ENCODE results near the gene RIMKLA. TPM values are rescaled to one million over a fixed set of nuclear protein-coding genes. Genes with fewer than 3 reads are reported as not detected.

RIMKLA gene
- total and polyA plus RNA-seq, 2 of the 13 experiments (the other 11 are each of a cell fraction or from before 2014, with no cell fraction given) = 2.5 to 3.8 TPM

DNA sequence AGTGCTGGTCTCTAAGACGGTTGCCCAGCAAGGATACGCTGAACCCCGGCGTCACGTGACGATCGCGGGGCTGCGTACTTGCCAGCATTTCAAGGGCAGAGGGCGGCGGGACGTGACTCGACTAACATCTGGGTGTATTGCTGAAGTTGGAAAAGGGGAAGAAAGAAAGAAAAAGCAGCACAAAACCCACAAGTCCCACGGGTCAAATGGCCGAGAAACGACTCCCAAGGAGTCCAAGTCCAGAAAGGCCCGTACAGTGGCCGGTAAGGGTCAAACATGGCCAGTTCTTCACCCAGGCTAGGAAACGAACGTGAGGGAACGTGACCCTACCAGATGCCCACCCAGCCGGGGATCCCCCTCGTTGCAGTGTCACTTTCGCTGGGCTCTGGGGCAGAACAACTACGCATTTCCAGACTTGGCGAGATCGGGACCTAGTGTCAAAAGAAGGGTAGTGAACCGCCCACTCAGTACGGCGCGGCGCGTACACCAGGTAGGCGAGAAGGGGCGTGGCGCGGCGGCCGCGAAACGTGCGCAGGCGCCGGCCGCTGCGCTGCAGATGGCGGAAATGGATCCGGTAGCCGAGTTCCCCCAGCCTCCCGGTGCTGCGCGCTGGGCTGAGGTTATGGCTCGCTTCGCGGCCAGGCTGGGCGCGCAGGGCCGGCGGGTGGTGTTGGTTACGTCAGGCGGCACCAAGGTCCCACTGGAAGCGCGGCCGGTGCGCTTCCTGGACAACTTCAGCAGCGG is 75.6 kb downstream of the RIMKLA start, which contains the start of the genes PPCS and ZMYND12 (continued):
- TF ChIP-seq, protein P1, sequence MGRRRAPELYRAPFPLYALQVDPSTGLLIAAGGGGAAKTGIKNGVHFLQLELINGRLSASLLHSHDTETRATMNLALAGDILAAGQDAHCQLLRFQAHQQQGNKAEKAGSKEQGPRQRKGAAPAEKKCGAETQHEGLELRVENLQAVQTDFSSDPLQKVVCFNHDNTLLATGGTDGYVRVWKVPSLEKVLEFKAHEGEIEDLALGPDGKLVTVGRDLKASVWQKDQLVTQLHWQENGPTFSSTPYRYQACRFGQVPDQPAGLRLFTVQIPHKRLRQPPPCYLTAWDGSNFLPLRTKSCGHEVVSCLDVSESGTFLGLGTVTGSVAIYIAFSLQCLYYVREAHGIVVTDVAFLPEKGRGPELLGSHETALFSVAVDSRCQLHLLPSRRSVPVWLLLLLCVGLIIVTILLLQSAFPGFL (CRISPR knock-in tag; IDR thresholded peaks at IDR 0.05) = no peak
- TF ChIP-seq ZNF746 (CRISPR knock-in tag; IDR thresholded peaks at IDR 0.05) (no peak), MYC (CRISPR knock-in tag; IDR thresholded peaks at IDR 0.05; ENCODE audit: borderline replicate concordance) (peak; percentile 84), SMYD3 (CRISPR knock-in tag; IDR thresholded peaks at IDR 0.05) (no peak), FOSL2 (CRISPR knock-in tag; IDR thresholded peaks at IDR 0.05) (peak; percentile 2; the same call in 1 of the 2 replicates), CENPX (CRISPR knock-in tag; IDR thresholded peaks at IDR 0.05) (no peak), NCOR1 (IDR thresholded peaks at IDR 0.05; ENCODE audit: borderline replicate concordance, low read length) (0 out of 2 replicates have a peak, but pooled peaks have one; percentile 27), ZNF121 (CRISPR knock-in tag; IDR thresholded peaks at IDR 0.05) (no peak), ZNF34 (CRISPR knock-in tag; IDR thresholded peaks at IDR 0.05; ENCODE audit: borderline replicate concordance) (no peak), RNF2 (conservative IDR thresholded peaks at IDR 0.05; ENCODE audit: low read depth) (no peak; the same call in 1 of the 2 replicates), HIVEP1 (CRISPR knock-in tag; IDR thresholded peaks at IDR 0.05) (peak; percentile 69; the same call in 1 of the 2 replicates), ZNF160 (CRISPR knock-in tag; IDR thresholded peaks at IDR 0.05) (peak; percentile 26; the same call in 1 of the 2 replicates), ATF3 (CRISPR knock-in tag; IDR thresholded peaks at IDR 0.05) (0 out of 2 replicates have a peak, but pooled peaks have one; percentile 38), ZNF414 (CRISPR knock-in tag; IDR thresholded peaks at IDR 0.05) (no peak), KDM4B (CRISPR knock-in tag; IDR thresholded peaks at IDR 0.05) (no peak), LBX2 (CRISPR knock-in tag; IDR thresholded peaks at IDR 0.05; ENCODE audit: borderline replicate concordance) (no peak; the same call in 1 of the 2 replicates), ZBTB7B (CRISPR knock-in tag; IDR thresholded peaks at IDR 0.05) (peak; percentile 57; the same call in 1 of the 2 replicates), GLI4 (CRISPR knock-in tag; IDR thresholded peaks at IDR 0.05; ENCODE audit: borderline replicate concordance) (no peak), PCBP1 (IDR thresholded peaks at IDR 0.05; ENCODE audit: borderline replicate concordance, low read depth, low read length) (0 out of 2 replicates have a peak, but pooled peaks have one; percentile 57)
- TF ChIP-seq, protein P2, sequence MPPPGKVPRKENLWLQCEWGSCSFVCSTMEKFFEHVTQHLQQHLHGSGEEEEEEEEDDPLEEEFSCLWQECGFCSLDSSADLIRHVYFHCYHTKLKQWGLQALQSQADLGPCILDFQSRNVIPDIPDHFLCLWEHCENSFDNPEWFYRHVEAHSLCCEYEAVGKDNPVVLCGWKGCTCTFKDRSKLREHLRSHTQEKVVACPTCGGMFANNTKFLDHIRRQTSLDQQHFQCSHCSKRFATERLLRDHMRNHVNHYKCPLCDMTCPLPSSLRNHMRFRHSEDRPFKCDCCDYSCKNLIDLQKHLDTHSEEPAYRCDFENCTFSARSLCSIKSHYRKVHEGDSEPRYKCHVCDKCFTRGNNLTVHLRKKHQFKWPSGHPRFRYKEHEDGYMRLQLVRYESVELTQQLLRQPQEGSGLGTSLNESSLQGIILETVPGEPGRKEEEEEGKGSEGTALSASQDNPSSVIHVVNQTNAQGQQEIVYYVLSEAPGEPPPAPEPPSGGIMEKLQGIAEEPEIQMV (CRISPR knock-in tag; IDR thresholded peaks at IDR 0.05; ENCODE audit: low read depth) = peak; percentile 33; the same call in 1 of the 2 replicates
- TF ChIP-seq, protein P3, sequence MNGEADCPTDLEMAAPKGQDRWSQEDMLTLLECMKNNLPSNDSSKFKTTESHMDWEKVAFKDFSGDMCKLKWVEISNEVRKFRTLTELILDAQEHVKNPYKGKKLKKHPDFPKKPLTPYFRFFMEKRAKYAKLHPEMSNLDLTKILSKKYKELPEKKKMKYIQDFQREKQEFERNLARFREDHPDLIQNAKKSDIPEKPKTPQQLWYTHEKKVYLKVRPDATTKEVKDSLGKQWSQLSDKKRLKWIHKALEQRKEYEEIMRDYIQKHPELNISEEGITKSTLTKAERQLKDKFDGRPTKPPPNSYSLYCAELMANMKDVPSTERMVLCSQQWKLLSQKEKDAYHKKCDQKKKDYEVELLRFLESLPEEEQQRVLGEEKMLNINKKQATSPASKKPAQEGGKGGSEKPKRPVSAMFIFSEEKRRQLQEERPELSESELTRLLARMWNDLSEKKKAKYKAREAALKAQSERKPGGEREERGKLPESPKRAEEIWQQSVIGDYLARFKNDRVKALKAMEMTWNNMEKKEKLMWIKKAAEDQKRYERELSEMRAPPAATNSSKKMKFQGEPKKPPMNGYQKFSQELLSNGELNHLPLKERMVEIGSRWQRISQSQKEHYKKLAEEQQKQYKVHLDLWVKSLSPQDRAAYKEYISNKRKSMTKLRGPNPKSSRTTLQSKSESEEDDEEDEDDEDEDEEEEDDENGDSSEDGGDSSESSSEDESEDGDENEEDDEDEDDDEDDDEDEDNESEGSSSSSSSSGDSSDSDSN (CRISPR knock-in tag; IDR thresholded peaks at IDR 0.05) = peak; percentile 73; the same call in 1 of the 2 replicates

All from HepG2 (cell line).